LNCAP (cell line): Measurements from ENCODE around the gene CSNK2A1.

Experiments used
- TF ChIP-seq, protein P1 (sequence below): fragments of 450-650 bp; IDR thresholded peaks from 2 replicates; pipeline ENCODE4 v1.5.1; 2017; ENCODE audit warnings: mild to moderate bottlenecking

Gene CSNK2A1

DNA sequence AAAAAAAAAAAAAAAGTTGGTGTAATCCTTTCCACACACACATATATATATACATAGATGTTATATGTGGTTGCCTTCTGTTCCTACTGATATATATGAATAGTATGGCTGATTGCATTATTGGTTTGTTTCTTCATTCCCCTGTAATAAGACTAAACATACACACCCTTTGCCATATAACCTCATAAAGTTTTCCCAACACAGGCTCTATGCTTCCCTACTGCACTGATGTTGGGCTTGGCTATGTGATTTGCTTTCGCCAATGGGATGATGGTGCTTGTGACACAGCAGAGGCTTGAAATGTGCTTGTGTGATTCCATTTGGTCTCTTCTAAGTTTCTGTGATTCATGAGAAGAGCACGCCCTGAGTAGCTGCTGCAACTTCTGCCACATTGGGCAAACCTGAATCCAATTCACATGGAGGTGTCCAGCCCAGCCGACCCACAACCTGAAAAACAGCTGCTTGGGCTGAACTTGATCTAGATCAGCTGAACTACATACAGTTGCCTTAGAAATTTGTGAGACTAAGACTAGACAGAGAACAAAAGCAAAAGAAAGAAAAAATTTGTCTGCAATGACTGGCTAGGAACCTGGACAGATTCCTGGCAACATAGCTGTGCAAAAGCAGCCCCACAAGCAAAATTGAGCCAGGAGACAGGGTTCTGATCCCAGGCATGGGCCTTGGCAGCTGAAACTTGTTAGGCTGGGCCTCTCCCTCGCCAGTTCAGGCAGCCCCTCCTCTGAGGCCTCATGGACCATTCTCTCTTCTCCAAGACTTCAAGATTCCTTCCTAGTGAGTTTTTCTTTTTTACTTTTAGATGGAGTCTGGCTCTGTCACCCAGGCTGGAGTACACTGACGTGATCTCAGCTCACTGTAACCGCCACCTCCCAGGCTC lies 67.9 kb downstream of the CSNK2A1 start:
- TF ChIP-seq, protein P1, sequence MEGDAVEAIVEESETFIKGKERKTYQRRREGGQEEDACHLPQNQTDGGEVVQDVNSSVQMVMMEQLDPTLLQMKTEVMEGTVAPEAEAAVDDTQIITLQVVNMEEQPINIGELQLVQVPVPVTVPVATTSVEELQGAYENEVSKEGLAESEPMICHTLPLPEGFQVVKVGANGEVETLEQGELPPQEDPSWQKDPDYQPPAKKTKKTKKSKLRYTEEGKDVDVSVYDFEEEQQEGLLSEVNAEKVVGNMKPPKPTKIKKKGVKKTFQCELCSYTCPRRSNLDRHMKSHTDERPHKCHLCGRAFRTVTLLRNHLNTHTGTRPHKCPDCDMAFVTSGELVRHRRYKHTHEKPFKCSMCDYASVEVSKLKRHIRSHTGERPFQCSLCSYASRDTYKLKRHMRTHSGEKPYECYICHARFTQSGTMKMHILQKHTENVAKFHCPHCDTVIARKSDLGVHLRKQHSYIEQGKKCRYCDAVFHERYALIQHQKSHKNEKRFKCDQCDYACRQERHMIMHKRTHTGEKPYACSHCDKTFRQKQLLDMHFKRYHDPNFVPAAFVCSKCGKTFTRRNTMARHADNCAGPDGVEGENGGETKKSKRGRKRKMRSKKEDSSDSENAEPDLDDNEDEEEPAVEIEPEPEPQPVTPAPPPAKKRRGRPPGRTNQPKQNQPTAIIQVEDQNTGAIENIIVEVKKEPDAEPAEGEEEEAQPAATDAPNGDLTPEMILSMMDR, result no peak

DNA sequence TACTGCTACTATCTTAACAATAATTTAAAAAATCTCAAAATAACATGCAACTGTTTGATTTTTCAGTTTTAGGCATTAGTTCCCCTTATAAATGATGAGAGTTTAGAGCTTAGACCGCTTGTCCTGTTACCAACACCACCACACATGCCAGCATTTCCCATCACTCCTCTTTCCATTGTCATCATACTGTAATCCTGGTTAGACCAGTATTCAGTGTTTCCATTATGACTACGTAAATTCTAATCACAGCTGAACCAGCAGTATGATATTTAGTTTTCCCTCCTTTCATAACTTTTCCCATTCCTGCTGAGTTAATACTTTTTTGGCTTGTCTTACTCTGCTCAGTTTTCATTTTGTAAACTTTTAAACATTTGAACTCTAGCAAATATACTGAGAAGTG lies 69.0 kb downstream of the CSNK2A1 start:
- TF ChIP-seq, protein P1, result no peak

DNA sequence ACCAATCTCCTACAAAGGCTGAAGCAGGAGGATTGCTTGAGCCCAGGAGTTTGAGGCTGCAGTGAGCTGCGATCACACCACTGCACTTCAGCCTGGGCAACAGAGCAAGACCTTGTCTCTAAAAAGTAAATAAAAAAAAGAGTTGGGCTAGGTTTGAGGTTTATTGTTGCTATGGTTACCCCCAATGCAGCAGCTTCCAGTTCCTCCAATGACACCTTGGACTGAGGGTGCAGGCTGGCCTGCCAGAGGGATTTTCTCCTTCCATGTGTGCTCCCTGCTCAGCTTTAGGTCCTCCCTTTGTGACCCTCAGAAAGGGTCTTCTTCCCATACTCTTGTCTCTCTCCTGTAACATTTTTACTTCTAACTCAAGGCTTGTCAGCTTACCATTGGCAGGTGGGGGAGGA lies 70.7 kb downstream of the CSNK2A1 start:
- TF ChIP-seq, protein P1, result no peak

DNA sequence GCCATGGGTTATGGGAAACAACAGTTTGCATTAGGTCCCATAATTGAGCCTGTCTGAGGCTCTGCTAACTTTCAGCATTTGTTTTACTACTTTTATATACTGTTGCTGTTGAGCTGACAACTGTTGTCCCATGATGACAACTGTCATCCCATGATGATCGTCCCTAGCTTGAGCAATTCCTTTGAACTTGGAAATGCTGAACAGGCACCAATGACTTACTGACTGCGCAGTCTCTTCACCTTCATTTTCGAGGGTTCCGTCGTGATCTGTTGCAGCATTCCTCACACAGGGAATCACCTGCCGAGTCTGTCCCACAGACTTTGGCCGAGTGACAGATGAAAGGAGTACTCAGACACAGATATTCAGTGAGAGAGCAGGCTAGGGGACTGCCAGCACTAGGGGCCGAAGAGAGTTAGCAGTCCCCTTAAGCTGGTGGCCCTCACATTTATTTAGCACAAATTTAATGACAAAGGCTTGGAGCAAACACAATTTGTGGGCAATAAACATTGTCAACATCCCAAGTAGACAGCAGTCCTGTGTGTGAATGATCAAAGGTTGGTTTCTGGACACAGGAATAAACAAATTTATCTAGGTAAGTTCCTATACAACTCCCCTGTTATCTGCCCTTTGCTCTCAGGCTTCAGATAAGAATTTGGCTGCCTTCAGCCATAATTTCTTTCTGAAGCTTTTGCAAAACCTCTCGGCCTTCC lies 71.3 kb downstream of the CSNK2A1 start:
- TF ChIP-seq, protein P1, result no peak

DNA sequence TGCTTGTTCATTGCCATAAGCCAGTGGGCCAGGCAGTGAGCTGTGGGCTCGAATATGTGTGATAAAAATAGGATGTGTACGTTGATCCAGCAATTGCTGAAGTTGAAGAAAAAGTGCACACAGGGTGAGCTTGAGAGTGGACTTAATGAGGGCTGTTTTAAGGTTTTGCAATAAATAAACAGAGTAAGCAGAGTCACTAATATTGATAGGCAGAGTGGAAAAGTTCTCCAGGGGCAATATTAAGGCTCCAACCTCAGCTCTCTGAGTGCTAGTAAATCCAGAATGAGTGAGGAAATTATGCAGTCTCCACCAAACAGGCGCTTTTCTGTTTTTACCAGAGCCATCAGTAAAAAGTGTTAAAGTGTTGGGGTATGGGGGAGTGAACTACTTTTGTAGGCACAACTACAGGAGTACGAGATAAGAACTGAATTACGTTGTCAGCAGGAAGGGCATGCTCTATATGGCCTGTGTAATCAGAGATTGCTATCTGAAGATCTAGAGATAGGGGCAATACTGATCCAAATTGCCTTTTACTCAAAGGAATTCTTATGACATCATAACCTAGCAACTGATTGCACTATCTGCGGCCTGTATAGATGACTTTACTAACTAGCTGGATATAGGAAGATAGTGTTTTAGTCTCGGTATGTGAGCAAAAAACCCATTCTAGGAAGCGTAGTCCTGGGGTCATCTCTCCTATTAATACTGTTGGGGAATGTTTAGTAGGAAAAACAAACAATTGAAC lies 73.7 kb downstream of the CSNK2A1 start:
- TF ChIP-seq, protein P1, result no peak

DNA sequence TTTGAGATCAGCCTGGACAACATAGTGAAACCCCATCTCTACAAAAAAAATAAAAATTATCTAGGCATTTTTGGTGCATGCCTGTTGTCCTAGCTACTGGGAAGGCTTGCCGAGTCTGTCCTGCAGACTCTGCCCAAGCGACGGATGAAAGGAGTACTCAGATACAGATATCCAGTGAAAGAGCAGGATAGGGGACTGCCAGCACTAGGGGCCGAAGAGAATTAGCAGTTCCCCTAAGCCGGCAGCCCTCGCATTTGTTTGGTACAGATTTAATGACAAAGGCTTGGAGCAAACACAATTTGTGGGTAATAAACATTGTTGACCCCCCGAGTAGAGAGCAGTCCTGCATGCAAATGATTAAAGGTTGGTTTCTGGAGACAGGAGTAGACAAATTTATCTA lies 75.8 kb downstream of the CSNK2A1 start:
- TF ChIP-seq, protein P1, result no peak

DNA sequence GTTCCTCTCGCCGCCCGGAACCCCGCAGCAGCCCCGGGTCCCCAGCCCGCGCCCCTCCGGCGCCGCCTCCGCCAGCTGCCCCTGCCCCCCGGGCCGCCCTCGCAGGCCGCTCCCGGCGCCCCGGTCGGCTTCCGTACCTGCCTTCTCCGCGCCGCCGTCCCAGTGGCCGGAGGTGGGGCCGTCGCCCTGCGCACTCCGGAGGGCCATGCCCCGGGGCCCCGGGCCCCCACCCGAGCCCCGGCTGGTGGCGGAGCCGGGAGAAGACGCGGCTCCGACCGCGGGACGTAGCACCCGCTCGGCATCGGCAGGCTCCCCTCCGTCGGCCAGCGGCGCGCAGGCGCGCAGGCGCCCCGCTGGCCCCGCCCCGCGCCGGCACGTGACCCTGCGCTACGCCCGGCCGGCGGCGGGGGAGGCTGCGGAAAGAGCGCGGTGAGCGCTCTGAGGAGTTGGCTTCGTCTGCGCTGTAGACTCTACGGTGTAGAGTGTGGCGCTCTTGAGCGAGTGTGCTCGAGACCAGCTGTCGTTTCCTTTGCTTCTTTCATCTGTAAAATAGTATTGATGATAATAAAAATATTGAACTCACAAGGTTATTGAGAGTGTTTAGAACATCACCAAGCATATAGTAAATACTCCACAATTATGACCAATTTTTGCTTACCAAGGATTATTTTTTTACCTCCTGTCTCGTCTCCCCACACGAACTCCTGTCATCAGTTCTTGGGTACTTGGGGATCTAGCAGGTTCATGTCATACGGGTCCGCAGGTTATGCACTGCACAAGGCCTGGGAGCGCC lies 81.2 kb downstream of the CSNK2A1 start, which contains the start of gene TBC1D20:
TBC1D20 (minus strand) TSS at position 335 of the 793 bp plus-strand sequence; CDS start at position 207, 128 bp downstream.
- TF ChIP-seq, protein P1, result peak; percentile 45; the same call in 1 of the 2 replicates
